Measurements from ENCODE around the gene ZDHHC8. TPM values are rescaled to one million over a fixed set of nuclear protein-coding genes. Genes with fewer than 3 reads are reported as not detected.
"Not testable (repeated sequence)": the region's sequence is repeated elsewhere in the genome, so short reads cannot be mapped to it uniquely, and the experiment has no call there.

ZDHHC8 gene
- total RNA-seq, 1 donor from 2014 or later: 24.5 TPM

- ATAC-seq: no peak
Measured at GRCh38 chr22:20145206-20145831, 13.7 kb downstream of the ZDHHC8 start.

- no peak for ATAC-seq
Measured at GRCh38 chr22:20145832-20146223, 14.2 kb downstream of the ZDHHC8 start.

- ATAC-seq: no peak
Measured at GRCh38 chr22:20146777-20147176, 15.2 kb downstream of the ZDHHC8 start.

- ATAC-seq: no peak
Measured at GRCh38 chr22:20147237-20147988, 15.8 kb downstream of the ZDHHC8 start.

GRCh38 chr22:20148414-20148813 is 16.8 kb downstream of the ZDHHC8 start:
- ATAC-seq: no peak

GRCh38 chr22:20149257-20150250 is 17.9 kb downstream of the ZDHHC8 start:
- no peak for ATAC-seq

- ATAC-seq: peak; percentile 6
Measured at GRCh38 chr22:20150381-20151275, 19.0 kb downstream of the ZDHHC8 start, which contains the start of gene CCDC188. Gene CCDC188 (minus strand): TSS chr22:20151055. CDS start chr22:20150986, 69 bp downstream.

GRCh38 chr22:20151276-20151588 is 19.6 kb downstream of the ZDHHC8 start:
- ATAC-seq: no peak

GRCh38 chr22:20152464-20152890 is 20.9 kb downstream of the ZDHHC8 start:
- no peak for ATAC-seq

GRCh38 chr22:20153945-20154344 is 22.3 kb downstream of the ZDHHC8 start:
- no peak for ATAC-seq

GRCh38 chr22:20154602-20155187 is 23.1 kb downstream of the ZDHHC8 start:
- ATAC-seq: no peak

- peak; percentile 16 for ATAC-seq
Measured at GRCh38 chr22:20155330-20156041, 23.9 kb downstream of the ZDHHC8 start.

GRCh38 chr22:20156042-20156389 is 24.4 kb downstream of the ZDHHC8 start:
- no peak for ATAC-seq

- peak; percentile 83 for ATAC-seq
Measured at GRCh38 chr22:20156611-20157429, 25.2 kb downstream of the ZDHHC8 start.

- no peak for ATAC-seq
Measured at GRCh38 chr22:20157430-20158183, 26.0 kb downstream of the ZDHHC8 start.

GRCh38 chr22:20158391-20159036 is 26.9 kb downstream of the ZDHHC8 start:
- no peak for ATAC-seq

- no peak for ATAC-seq
Measured at GRCh38 chr22:20159076-20159475, 27.5 kb downstream of the ZDHHC8 start.

GRCh38 chr22:20159531-20159930 is 27.9 kb downstream of the ZDHHC8 start:
- ATAC-seq: not testable (repeated sequence)

GRCh38 chr22:20160041-20160440 is 28.4 kb downstream of the ZDHHC8 start:
- ATAC-seq: no peak
